Measurements from ENCODE around the gene ATAD3C.
"Not testable (repeated sequence)": the region's sequence is repeated elsewhere in the genome, so short reads cannot be mapped to it uniquely, and the experiment has no call there.

DNA sequence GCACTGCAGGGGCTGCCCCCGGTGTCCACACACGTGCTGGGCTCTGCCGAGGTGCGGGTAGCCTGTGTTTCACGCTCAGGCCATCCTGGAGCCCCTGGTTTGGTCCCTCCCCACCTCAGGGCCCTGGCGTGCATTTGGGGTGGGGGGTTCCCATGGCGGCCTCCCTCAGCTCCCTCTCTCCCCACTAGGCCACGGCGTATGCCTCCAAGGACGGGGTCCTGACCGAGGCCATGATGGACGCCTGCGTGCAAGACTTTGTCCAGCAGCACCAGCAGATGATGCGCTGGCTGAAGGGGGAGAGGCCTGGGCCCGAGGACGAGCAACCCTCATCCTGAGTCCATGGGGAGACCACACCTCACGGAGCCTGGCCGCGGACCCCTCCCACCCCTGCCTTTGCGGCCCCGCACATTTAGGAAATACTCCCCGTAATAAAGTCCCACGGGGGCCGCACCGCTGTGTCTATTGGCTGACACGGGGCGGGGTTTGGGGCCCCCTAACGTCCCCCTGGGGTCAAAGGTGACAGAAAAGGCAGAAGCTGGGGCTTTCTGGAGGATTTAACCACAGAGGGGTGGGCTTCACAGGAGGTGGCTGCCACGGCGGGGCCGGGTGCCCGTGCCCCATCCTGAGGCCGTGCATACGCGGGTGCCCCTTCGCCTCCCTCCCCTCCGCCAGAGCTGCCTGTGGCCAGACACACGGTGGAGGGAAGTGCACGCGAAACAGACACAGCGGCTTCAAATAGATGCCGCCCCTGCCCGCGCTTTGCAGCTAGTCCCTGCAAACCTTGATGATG is 18.9 kb downstream of the ATAD3C start:
- TF ChIP-seq, protein P1, sequence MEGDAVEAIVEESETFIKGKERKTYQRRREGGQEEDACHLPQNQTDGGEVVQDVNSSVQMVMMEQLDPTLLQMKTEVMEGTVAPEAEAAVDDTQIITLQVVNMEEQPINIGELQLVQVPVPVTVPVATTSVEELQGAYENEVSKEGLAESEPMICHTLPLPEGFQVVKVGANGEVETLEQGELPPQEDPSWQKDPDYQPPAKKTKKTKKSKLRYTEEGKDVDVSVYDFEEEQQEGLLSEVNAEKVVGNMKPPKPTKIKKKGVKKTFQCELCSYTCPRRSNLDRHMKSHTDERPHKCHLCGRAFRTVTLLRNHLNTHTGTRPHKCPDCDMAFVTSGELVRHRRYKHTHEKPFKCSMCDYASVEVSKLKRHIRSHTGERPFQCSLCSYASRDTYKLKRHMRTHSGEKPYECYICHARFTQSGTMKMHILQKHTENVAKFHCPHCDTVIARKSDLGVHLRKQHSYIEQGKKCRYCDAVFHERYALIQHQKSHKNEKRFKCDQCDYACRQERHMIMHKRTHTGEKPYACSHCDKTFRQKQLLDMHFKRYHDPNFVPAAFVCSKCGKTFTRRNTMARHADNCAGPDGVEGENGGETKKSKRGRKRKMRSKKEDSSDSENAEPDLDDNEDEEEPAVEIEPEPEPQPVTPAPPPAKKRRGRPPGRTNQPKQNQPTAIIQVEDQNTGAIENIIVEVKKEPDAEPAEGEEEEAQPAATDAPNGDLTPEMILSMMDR (IDR thresholded peaks at IDR 0.05): not testable (repeated sequence)
- not testable (repeated sequence) for TF ChIP-seq POLR2A (IDR thresholded peaks at IDR 0.05)

All from vagina (tissue), 2 donors.